ENCODE results near the gene NANOS2.

The NANOS2 gene

GRCh38 chr19:45958320-45958719, 43.7 kb upstream of the NANOS2 start:
- H3K9me3 Mint-ChIP-seq: no peaks in the 10 kb centered on the region

GRCh38 chr19:45955905-45956608, 41.5 kb upstream of the NANOS2 start:
- H3K4me3 Mint-ChIP-seq: no peak overlapping the region
- no peaks in the 10 kb centered on the region for H3K36me3 Mint-ChIP-seq (ENCODE audit: low read depth)
- TF ChIP-seq CTCF (IDR thresholded peaks at IDR 0.05; ENCODE audit: unreplicated experiment in 3 of 3): no peak
- no peaks in the 10 kb centered on the region for H3K9me3 Mint-ChIP-seq
- peaks cover 50% of the 10 kb centered on the region for H3K27me3 Mint-ChIP-seq (ENCODE audit: low read depth)
- H3K4me1 Mint-ChIP-seq: no peaks in the 10 kb centered on the region
- no peak overlapping the region for H3K27ac Mint-ChIP-seq

More at GRCh38 chr19:45958320-45958719, 43.7 kb upstream of the NANOS2 start:
- no peak overlapping the region for H3K27ac Mint-ChIP-seq
- H3K36me3 Mint-ChIP-seq (ENCODE audit: low read depth): no peaks in the 10 kb centered on the region
- peaks cover 61% of the 10 kb centered on the region for H3K27me3 Mint-ChIP-seq (ENCODE audit: low read depth)
- TF ChIP-seq CTCF (IDR thresholded peaks at IDR 0.05; ENCODE audit: unreplicated experiment in 3 of 3): no peak
- H3K4me1 Mint-ChIP-seq: no peaks in the 10 kb centered on the region
- H3K4me3 Mint-ChIP-seq: no peak overlapping the region

GRCh38 chr19:45954156-45954555, 39.6 kb upstream of the NANOS2 start:
- H3K27me3 Mint-ChIP-seq (ENCODE audit: low read depth): peaks cover 36% of the 10 kb centered on the region
- no peak overlapping the region for H3K4me3 Mint-ChIP-seq
- no peak overlapping the region for H3K27ac Mint-ChIP-seq
- TF ChIP-seq CTCF (IDR thresholded peaks at IDR 0.05; ENCODE audit: unreplicated experiment in 3 of 3): no peak
- H3K9me3 Mint-ChIP-seq: no peaks in the 10 kb centered on the region
- H3K36me3 Mint-ChIP-seq (ENCODE audit: low read depth): no peaks in the 10 kb centered on the region
- H3K4me1 Mint-ChIP-seq: no peaks in the 10 kb centered on the region

- peaks cover 31% of the 10 kb centered on the region for H3K27me3 Mint-ChIP-seq (ENCODE audit: low read depth)
- H3K4me3 Mint-ChIP-seq: no peak overlapping the region
- no peak for TF ChIP-seq CTCF (IDR thresholded peaks at IDR 0.05; ENCODE audit: unreplicated experiment in 3 of 3)
- no peak overlapping the region for H3K27ac Mint-ChIP-seq
- no peaks in the 10 kb centered on the region for H3K4me1 Mint-ChIP-seq
- no peaks in the 10 kb centered on the region for H3K36me3 Mint-ChIP-seq (ENCODE audit: low read depth)
- H3K9me3 Mint-ChIP-seq: no peaks in the 10 kb centered on the region
Observed at GRCh38 chr19:45953676-45954075, 39.1 kb upstream of the NANOS2 start.

GRCh38 chr19:45952686-45953505, 38.3 kb upstream of the NANOS2 start:
- H3K27ac Mint-ChIP-seq: no peak overlapping the region

More at GRCh38 chr19:45952686-45953505, 38.3 kb upstream of the NANOS2 start:
- no peaks in the 10 kb centered on the region for H3K9me3 Mint-ChIP-seq
- H3K4me3 Mint-ChIP-seq: peak overlapping the region; percentile 53 to 67 (median 58)
- TF ChIP-seq CTCF (IDR thresholded peaks at IDR 0.05; ENCODE audit: unreplicated experiment in 3 of 3): no peak
- H3K27me3 Mint-ChIP-seq (ENCODE audit: low read depth): peaks cover 29% of the 10 kb centered on the region
- no peaks in the 10 kb centered on the region for H3K4me1 Mint-ChIP-seq
- H3K36me3 Mint-ChIP-seq (ENCODE audit: low read depth): no peaks in the 10 kb centered on the region
